Measurements from ENCODE around the gene WDR44.
"Not testable (repeated sequence)": the region's sequence is repeated elsewhere in the genome, so short reads cannot be mapped to it uniquely, and the experiment has no call there.

The WDR44 gene

GRCh38 chrX:118360429-118361125 is 14.7 kb downstream of the WDR44 start:
- no peak for DNase-seq

- DNase-seq, result no peak
Measured at GRCh38 chrX:118364261-118364660, 18.4 kb downstream of the WDR44 start.

- DNase-seq, result no peak
Measured at GRCh38 chrX:118367338-118367737, 21.4 kb downstream of the WDR44 start.

GRCh38 chrX:118368398-118368797 is 22.5 kb downstream of the WDR44 start:
- DNase-seq, result no peak

- DNase-seq, result no peak
Measured at GRCh38 chrX:118370921-118371624, 25.2 kb downstream of the WDR44 start.

- DNase-seq, result no peak
Measured at GRCh38 chrX:118373538-118373937, 27.6 kb downstream of the WDR44 start.

- no peak for DNase-seq
Measured at GRCh38 chrX:118383120-118383519, 37.2 kb downstream of the WDR44 start.

- DNase-seq, result no peak
Measured at GRCh38 chrX:118392716-118393115, 46.8 kb downstream of the WDR44 start.

- no peak for DNase-seq
Measured at GRCh38 chrX:118396113-118396512, 50.2 kb downstream of the WDR44 start.

- no peak for DNase-seq
Measured at GRCh38 chrX:118418811-118419251, 72.9 kb downstream of the WDR44 start.

- peak; percentile 1 for DNase-seq
Measured at GRCh38 chrX:118420462-118420861, 74.6 kb downstream of the WDR44 start.

GRCh38 chrX:118423558-118423957 is 77.7 kb downstream of the WDR44 start:
- DNase-seq, result no peak

- no peak for DNase-seq
Measured at GRCh38 chrX:118432799-118433198, 86.9 kb downstream of the WDR44 start.

GRCh38 chrX:118437283-118437682 is 91.4 kb downstream of the WDR44 start:
- no peak for DNase-seq

GRCh38 chrX:118448273-118448783 is 102.4 kb downstream of the WDR44 start:
- DNase-seq, result no peak

- DNase-seq, result no peak
Measured at GRCh38 chrX:118455013-118455412, 109.1 kb downstream of the WDR44 start.

- peak; percentile 44 for DNase-seq
Measured at GRCh38 chrX:118459494-118459893, 113.6 kb downstream of the WDR44 start.

- DNase-seq, result no peak
Measured at GRCh38 chrX:118464501-118464900, 118.6 kb downstream of the WDR44 start.

GRCh38 chrX:118468122-118468521 is 122.2 kb downstream of the WDR44 start:
- no peak for DNase-seq

GRCh38 chrX:118470721-118471347 is 124.9 kb downstream of the WDR44 start:
- DNase-seq, result not testable (repeated sequence)

- no peak for DNase-seq
Measured at GRCh38 chrX:118474586-118474985, 128.7 kb downstream of the WDR44 start.

- no peak for DNase-seq
Measured at GRCh38 chrX:118475903-118476302, 130.0 kb downstream of the WDR44 start.

- DNase-seq, result no peak
Measured at GRCh38 chrX:118480172-118480571, 134.3 kb downstream of the WDR44 start.

GRCh38 chrX:118482384-118482783 is 136.5 kb downstream of the WDR44 start:
- DNase-seq, result not testable (repeated sequence)
